K562 (cell line): Measurements from ENCODE around the gene HEG1. TPM values are rescaled to one million over a fixed set of nuclear protein-coding genes. Genes with fewer than 3 reads are reported as not detected.

Source experiments
- POLR2G ChIP-seq: fragments of 200-400 bp; formaldehyde crosslinking; IDR thresholded peaks from 2 replicates; pipeline ENCODE4 v1.6.1; 2017; ENCODE audit warnings: low read depth, mild to moderate bottlenecking, antibody characterized with exemption, low read length, moderate library complexity
- RBM39 ChIP-seq: fragments of 200-400 bp; formaldehyde crosslinking; optimal IDR thresholded peaks from 2 replicates; pipeline ENCODE3; 2018; ENCODE audit warnings: low read depth, low read length
- ZNF561 ChIP-seq: fragments of 450-650 bp; formaldehyde crosslinking; conservative IDR thresholded peaks from 2 replicates; pipeline ENCODE4 v1.4.0; 2020; ENCODE audit warnings: mild to moderate bottlenecking, moderate library complexity
- polyA plus RNA-seq, 8 experiments: library from polyadenylated mRNA; depleted of rRNA in 4 of 8; stranded (reverse) in 5 of 8; unstranded in 3 of 8; fragments of >200 nt; fragmentation: Nextera tagmentation in 2 of 8; fragmentation: Illumina TruSeq in 1 of 8; extraction: Ambion mirVana in 2 of 8; extraction: Trizol in 1 of 8; gene quantifications; 2 replicates each; pipeline versions ENCODE4 v1.2.1 to v1.2.3, GENCODE V29; 2011 to 2014; ENCODE audit warnings: inconsistent platforms in 1 of 8, missing spikeins in 1 of 8
- total RNA-seq, 7 experiments: library from RNA; depleted of rRNA in 6 of 7; stranded (reverse); fragments of >200 nt in 6 of 7; fragmentation: Illumina TruSeq in 2 of 7; extraction: Trizol in 2 of 7; gene quantifications; 2 replicates each; pipeline versions ENCODE4 v1.2.1 to v1.2.3, GENCODE V29; 2011 to 2021; ENCODE audit warnings: low replicate concordance in 1 of 7
- TF ChIP-seq, protein P1 (sequence below): fragments of 150-350 bp; IDR thresholded peaks from 2 replicates; pipeline ENCODE4 v1.6.1; 2014; ENCODE audit warnings: low read depth, mild to moderate bottlenecking, low read length, borderline replicate concordance
- TF ChIP-seq, protein P2 (sequence below): fragments of 450-650 bp; IDR thresholded peaks from 2 replicates; pipeline ENCODE4 v1.6.1; 2016; ENCODE audit warnings: missing biosample characterization, missing genetic modification characterization
- TF ChIP-seq, protein P3 (sequence below): fragments of 450-650 bp; conservative IDR thresholded peaks from 2 replicates; pipeline ENCODE4 v1.6.1; 2016; ENCODE audit warnings: missing genetic modification characterization, low read depth, mild to moderate bottlenecking, control low read depth, missing compliant biosample characterization

Gene HEG1
- total and polyA plus RNA-seq, 9 of the 15 experiments (the other 6 are each of a cell fraction or from before 2014, with no cell fraction given): 0.24 TPM; not detected in 8

DNA sequence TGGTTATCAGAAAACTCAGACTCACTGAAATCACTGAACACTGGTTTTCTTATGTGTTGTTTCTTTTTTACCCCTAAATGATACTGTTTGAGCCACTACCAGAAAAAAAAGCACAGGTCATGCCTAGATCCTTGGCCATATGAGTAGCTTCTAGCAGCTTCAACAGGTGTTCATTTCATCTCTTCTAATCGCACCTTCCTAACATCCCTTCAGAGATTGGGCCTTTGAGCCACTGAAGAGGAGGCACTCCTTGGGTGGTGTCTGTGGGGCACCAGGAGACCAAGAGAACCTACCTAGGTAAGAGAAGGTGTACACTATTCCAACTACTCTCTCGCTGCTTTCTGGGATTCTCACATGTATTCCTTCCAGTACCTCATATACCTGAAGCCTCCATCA, 2.5 kb downstream of the HEG1 start (continued):
- TF ChIP-seq, protein P1, sequence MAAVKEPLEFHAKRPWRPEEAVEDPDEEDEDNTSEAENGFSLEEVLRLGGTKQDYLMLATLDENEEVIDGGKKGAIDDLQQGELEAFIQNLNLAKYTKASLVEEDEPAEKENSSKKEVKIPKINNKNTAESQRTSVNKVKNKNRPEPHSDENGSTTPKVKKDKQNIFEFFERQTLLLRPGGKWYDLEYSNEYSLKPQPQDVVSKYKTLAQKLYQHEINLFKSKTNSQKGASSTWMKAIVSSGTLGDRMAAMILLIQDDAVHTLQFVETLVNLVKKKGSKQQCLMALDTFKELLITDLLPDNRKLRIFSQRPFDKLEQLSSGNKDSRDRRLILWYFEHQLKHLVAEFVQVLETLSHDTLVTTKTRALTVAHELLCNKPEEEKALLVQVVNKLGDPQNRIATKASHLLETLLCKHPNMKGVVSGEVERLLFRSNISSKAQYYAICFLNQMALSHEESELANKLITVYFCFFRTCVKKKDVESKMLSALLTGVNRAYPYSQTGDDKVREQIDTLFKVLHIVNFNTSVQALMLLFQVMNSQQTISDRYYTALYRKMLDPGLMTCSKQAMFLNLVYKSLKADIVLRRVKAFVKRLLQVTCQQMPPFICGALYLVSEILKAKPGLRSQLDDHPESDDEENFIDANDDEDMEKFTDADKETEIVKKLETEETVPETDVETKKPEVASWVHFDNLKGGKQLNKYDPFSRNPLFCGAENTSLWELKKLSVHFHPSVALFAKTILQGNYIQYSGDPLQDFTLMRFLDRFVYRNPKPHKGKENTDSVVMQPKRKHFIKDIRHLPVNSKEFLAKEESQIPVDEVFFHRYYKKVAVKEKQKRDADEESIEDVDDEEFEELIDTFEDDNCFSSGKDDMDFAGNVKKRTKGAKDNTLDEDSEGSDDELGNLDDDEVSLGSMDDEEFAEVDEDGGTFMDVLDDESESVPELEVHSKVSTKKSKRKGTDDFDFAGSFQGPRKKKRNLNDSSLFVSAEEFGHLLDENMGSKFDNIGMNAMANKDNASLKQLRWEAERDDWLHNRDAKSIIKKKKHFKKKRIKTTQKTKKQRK: no peak
- TF ChIP-seq, protein P2, sequence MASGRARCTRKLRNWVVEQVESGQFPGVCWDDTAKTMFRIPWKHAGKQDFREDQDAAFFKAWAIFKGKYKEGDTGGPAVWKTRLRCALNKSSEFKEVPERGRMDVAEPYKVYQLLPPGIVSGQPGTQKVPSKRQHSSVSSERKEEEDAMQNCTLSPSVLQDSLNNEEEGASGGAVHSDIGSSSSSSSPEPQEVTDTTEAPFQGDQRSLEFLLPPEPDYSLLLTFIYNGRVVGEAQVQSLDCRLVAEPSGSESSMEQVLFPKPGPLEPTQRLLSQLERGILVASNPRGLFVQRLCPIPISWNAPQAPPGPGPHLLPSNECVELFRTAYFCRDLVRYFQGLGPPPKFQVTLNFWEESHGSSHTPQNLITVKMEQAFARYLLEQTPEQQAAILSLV (tag): no peak
- TF ChIP-seq, protein P3, sequence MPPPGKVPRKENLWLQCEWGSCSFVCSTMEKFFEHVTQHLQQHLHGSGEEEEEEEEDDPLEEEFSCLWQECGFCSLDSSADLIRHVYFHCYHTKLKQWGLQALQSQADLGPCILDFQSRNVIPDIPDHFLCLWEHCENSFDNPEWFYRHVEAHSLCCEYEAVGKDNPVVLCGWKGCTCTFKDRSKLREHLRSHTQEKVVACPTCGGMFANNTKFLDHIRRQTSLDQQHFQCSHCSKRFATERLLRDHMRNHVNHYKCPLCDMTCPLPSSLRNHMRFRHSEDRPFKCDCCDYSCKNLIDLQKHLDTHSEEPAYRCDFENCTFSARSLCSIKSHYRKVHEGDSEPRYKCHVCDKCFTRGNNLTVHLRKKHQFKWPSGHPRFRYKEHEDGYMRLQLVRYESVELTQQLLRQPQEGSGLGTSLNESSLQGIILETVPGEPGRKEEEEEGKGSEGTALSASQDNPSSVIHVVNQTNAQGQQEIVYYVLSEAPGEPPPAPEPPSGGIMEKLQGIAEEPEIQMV (tag): no peak
- TF ChIP-seq RBM39 (no peak), POLR2G (no peak), ZNF561 (CRISPR knock-in tag) (no peak)
